ENCODE measurements around the gene ERN1.

The ERN1 gene

GRCh38 chr17:64063766-64064224 is 66.1 kb downstream of the ERN1 start:
- H3K27me3 ChIP-seq (ENCODE audit: insufficient read depth, low read depth): no peaks in the 10 kb centered on the region
- H4K20me1 ChIP-seq (ENCODE audit: insufficient read depth): no peaks in the 10 kb centered on the region
- no peak; the same call in 1 of the 2 replicates for TF ChIP-seq CTCF (conservative IDR thresholded peaks at IDR 0.05; ENCODE audit: low read depth, low read length)
- no peak overlapping the region for H2AFZ ChIP-seq (ENCODE audit: low read depth)
- no peaks in the 10 kb centered on the region; the same call in 1 of the 2 replicates for H3K36me3 ChIP-seq (ENCODE audit: insufficient read depth)
- no peaks in the 10 kb centered on the region for H3K79me2 ChIP-seq (ENCODE audit: insufficient read depth, low read depth)
- no peak overlapping the region for H3K9ac ChIP-seq
- no peak overlapping the region for H3K4me2 ChIP-seq
- peaks cover 15% of the 10 kb centered on the region for H3K4me1 ChIP-seq (ENCODE audit: low read depth, poor library complexity, severe bottlenecking)
- H3K4me3 ChIP-seq (IDR thresholded peaks at IDR 0.05; ENCODE audit: insufficient read depth, low read depth, low read length): no peak overlapping the region
- H3K27ac ChIP-seq: no peak overlapping the region

DNA sequence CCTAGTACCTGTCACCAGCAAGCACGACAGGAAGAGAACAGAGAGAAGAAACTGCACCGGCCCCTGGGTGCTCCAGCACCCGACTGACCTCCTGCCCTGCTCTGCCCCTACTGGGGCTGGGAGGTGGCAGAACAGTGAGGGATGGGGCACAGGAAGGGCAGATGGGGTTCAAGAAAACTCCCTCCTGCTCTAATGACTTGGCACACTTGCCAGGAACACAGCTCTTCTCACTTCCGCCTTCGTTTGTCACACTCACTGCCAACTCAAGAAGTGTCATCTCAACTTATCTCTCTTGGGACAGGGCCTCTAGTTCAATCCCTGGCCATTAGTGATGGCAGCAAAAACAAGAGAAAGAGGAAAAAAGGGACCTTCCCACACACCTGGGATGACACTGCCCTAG is 66.9 kb downstream of the ERN1 start:
- peaks cover 22% of the 10 kb centered on the region for H3K4me1 ChIP-seq (ENCODE audit: low read depth, poor library complexity, severe bottlenecking)
- H3K79me2 ChIP-seq (ENCODE audit: insufficient read depth, low read depth): no peaks in the 10 kb centered on the region

DNA sequence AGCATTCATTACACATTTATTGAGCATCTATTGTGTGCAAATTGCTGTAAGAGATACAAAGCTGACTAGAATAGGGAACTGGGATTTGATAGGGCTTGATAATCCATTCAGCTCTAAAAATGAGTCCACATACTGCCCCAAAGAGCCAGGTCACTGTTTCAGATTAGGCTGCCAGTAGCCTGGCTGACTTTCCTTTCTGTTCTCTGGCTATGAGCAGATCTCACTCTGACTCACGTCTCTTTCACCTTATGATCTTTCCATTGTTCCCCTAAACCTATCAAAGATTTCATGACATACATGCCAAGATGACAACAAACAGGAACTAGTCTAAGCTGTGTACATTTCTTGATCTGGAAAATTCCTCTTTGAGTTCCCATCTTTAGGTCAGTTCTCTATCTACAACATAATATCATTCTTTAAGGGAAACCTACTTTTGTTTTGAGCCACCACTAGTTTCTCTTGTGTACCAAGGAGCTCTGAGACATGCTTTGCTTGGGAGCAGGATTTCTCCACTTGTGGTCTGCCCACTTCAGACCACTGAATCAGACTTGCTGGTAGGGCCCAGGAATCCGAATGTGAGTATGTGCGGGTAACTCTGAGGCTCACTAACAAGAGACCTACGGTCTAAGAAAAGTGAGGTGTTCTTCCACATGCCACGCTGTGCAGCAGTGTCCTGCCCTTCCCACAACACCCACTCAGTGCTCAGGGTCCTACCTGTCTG is 68.6 kb downstream of the ERN1 start:
- no peaks in the 10 kb centered on the region for H3K36me3 ChIP-seq (ENCODE audit: insufficient read depth)
- no peak overlapping the region for H3K4me2 ChIP-seq
- no peak overlapping the region for H3K4me3 ChIP-seq (IDR thresholded peaks at IDR 0.05; ENCODE audit: insufficient read depth, low read depth, low read length)
- H3K27me3 ChIP-seq (ENCODE audit: insufficient read depth, low read depth): no peaks in the 10 kb centered on the region
- H2AFZ ChIP-seq (ENCODE audit: low read depth): no peak overlapping the region
- no peaks in the 10 kb centered on the region for H3K79me2 ChIP-seq (ENCODE audit: insufficient read depth, low read depth)
- H3K9ac ChIP-seq: no peak overlapping the region
- peaks cover 39% of the 10 kb centered on the region for H3K4me1 ChIP-seq (ENCODE audit: low read depth, poor library complexity, severe bottlenecking)
- H4K20me1 ChIP-seq (ENCODE audit: insufficient read depth): no peaks in the 10 kb centered on the region
- no peak for TF ChIP-seq CTCF (conservative IDR thresholded peaks at IDR 0.05; ENCODE audit: low read depth, low read length)
- H3K27ac ChIP-seq: no peak overlapping the region; the same call in 1 of the 2 replicates

More for the DNA sequence above, 66.9 kb downstream of the ERN1 start:
- no peaks in the 10 kb centered on the region; the same call in 1 of the 2 replicates for H3K36me3 ChIP-seq (ENCODE audit: insufficient read depth)
- no peak overlapping the region for H2AFZ ChIP-seq (ENCODE audit: low read depth)
- H4K20me1 ChIP-seq (ENCODE audit: insufficient read depth): no peaks in the 10 kb centered on the region
- no peak overlapping the region for H3K4me2 ChIP-seq
- no peak overlapping the region for H3K27ac ChIP-seq
- no peak overlapping the region for H3K4me3 ChIP-seq (IDR thresholded peaks at IDR 0.05; ENCODE audit: insufficient read depth, low read depth, low read length)
- TF ChIP-seq CTCF (conservative IDR thresholded peaks at IDR 0.05; ENCODE audit: low read depth, low read length): no peak
- no peak overlapping the region for H3K9ac ChIP-seq
- no peaks in the 10 kb centered on the region for H3K27me3 ChIP-seq (ENCODE audit: insufficient read depth, low read depth)

GRCh38 chr17:64060331-64060730 is 69.6 kb downstream of the ERN1 start:
- Histone ChIP-seq H3K4me2 (no peak overlapping the region), H2AFZ (ENCODE audit: low read depth) (no peak overlapping the region), H3K36me3 (ENCODE audit: insufficient read depth) (no peaks in the 10 kb centered on the region), H3K79me2 (ENCODE audit: insufficient read depth, low read depth) (no peaks in the 10 kb centered on the region), H3K4me3 (IDR thresholded peaks at IDR 0.05; ENCODE audit: insufficient read depth, low read depth, low read length) (no peak overlapping the region), H3K9ac (no peak overlapping the region), H4K20me1 (ENCODE audit: insufficient read depth) (no peaks in the 10 kb centered on the region), H3K27me3 (ENCODE audit: insufficient read depth, low read depth) (no peaks in the 10 kb centered on the region), H3K27ac (no peak overlapping the region), H3K4me1 (ENCODE audit: low read depth, poor library complexity, severe bottlenecking) (peaks cover 49% of the 10 kb centered on the region)
- no peak for TF ChIP-seq CTCF (conservative IDR thresholded peaks at IDR 0.05; ENCODE audit: low read depth, low read length)
